T-helper 2 cell (primary cell): ENCODE results near the gene GORAB.

Source experiments
- DNase-seq, 5 experiments: peaks; one replicate each; pipeline versions ENCODE4 v3.0.0 to v3.0.0-alpha.2; 2012 to 2022
- total RNA-seq, 2 donors: gene quantifications; one replicate each; lab custom pipeline; 2026; lab: John Stamatoyannopoulos, UW

The GORAB gene, protein sequence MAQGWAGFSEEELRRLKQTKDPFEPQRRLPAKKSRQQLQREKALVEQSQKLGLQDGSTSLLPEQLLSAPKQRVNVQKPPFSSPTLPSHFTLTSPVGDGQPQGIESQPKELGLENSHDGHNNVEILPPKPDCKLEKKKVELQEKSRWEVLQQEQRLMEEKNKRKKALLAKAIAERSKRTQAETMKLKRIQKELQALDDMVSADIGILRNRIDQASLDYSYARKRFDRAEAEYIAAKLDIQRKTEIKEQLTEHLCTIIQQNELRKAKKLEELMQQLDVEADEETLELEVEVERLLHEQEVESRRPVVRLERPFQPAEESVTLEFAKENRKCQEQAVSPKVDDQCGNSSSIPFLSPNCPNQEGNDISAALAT
- total RNA-seq: 33.3 to 36.8 reads per million in 2 donors

DNA sequence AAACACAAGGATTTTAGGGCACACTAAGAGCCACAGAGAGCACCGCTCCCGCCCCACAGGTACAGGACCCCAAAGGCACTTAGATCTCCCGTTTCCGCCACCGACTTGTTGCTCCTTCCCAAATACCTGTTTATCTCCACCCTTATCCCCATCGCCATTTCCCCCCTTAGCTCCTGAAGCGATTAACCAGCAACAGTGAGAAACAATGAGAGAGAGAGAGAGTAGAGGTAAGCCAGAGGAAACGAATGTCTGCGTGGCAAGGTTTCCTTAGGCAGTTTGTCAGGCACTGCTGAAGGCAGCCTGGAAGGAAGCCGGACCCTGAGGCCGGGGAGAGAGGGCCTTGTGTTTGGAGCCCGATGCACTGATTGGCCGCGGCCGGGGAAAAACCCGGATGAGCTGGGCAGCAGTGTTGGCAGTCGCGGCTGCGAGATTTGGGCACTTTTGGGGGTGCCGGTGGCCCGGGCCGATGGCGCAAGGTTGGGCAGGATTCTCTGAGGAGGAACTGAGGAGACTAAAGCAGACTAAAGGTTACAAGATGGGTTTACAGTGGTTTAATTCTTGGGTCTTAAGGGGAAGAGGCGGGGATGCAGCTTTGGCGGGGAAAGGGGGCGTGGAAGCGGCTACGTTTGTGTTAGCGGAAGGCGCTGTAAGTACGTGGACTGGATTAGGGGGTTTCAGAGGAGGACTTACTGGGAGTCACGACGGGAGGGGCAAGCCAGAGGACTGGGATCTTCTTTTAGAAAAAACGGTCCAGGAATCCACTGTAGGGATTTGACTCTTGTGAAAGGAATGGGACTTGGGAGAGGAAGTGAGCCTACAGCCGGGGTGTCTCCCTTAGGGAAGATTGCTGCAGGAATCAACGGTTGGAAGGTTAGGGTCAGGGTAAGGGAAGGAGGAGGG, at the start of gene GORAB:
GORAB (plus strand) TSS at position 409 of the 900 bp plus-strand sequence; CDS start at position 467, 58 bp downstream.
- DNase-seq: peak; percentile 57 to 95 (median 80)

DNA sequence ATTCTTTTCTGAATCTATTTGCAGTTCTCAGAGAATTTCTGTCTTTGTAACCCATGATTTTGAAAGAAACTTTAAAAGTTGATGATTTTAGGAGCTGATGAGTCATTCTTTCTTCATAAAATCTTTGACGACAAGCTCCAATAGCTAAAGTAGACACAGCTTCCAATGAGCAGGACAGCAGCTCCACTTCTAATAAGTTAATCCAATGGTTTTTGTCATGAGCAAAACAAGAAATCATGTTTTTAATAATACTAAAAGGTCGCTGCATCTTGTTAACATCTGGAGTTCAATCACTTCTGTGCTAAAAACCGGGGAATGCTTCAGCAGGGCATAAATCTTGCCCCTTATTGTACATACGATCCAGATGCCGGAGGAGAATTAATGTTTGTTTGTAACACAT, 48.9 kb upstream of the GORAB start:
- DNase-seq: no peak

DNA sequence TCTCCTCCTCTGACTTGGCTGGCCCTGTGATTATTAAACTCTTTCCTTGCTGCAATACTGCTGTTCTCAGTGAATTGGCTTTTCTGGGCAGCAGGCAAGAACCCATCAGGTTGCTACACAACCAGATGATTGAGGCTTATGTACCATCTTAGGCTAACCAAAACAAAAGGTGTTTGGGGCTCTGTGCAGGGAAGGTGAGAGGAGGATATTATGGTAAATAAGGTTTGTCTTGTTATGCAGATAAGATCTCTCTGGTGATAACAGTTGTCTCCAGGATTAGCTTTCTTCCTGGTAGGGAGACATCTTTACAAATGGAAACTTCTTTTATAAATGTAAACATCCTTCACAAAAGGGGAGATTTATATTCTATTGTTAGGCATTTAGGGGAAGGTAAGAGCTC, 44.5 kb upstream of the GORAB start:
- no peak for DNase-seq

DNA sequence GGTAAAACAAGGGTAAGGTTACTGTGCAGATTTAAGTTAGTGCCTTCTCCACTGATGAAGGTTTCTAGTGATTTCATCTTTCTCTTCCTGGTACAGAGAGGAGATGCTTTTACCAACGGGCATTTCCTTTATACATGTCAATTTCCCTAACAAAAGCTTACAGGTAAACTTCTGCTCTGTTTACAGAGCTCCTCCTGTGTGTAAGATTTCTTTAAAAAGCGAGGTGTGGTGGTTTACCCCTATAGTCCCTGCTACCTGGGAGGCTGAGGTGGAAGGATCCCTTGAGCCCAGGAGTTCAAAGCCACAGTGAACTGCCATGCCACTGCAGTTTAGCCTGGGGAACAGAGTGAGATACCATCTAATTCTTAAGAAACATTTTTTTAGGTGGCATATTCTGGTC, 40.7 kb upstream of the GORAB start:
- no peak for DNase-seq

DNA sequence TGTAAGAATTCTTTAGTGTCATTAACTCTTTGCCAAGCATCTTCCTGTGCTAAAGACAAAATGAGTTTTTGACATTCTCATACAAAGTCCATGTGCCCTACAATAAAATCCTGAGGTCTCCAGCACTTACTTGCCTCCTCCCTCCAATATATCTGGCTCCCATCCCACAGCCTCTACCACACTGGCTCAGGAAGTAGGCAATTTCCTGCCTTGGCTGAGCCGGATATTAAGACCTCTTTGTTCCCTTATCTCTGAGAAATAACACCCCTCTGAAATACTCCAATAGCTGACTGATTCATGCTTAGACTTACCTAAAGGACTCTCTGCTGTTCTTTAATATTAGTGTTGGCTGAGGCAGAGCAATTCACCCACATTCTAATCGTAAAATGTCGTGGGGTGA, 37.6 kb upstream of the GORAB start:
- no peak for DNase-seq

DNA sequence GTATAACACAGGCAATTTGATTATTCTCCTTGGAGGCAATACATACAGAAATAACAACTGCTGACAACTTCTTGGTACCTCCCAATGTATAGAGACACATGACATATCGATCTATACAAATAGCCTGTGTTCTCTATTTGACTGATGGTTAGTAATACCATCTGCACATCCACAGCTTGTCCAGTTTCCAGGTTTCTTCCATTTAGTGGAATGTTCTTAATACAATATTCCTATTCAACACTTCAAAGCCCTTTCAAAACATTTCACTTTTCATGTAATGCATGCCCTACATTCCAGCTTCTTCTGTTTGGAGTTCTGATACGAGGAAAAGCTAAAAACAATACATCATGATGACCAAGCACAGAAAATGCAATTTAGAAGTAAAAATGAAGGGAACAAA, 37.0 kb upstream of the GORAB start:
- DNase-seq: no peak

DNA sequence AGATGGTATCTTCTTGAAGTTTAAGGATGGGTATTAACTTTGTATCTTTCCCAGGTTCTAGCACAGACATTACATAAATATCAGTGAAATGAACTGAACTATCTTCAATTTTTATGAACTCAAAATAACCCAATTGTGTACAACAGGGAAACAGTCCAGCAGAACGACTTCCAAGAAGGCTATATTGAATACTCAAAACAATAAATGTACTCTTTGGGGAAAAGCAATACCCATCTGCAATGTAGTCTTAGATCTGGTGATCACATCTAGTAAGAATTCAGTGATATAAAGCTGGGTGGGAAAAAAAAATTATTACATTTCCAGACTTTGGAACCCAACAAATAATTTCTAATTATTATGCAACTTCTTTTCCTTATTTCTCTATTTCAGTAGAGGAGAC, 33.1 kb upstream of the GORAB start:
- no peak for DNase-seq

DNA sequence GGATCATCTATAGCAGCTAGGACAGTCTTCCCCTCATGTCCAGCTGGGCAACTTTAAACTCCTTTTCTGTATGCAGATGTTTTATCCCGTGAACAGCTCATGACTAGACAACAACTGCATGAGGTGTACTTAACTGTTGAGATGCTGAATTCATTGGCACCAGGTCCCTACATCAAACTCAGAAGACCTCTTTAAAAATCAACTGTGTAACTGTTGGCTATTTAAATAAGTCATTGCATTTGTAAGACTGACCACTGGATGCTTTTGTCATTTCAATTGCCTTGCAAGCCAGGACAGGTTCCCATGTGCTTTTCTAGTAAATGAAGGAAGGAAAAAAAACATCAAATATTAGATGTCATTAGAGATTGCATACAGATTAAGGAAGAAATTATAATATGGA, 28.3 kb upstream of the GORAB start:
- no peak for DNase-seq

DNA sequence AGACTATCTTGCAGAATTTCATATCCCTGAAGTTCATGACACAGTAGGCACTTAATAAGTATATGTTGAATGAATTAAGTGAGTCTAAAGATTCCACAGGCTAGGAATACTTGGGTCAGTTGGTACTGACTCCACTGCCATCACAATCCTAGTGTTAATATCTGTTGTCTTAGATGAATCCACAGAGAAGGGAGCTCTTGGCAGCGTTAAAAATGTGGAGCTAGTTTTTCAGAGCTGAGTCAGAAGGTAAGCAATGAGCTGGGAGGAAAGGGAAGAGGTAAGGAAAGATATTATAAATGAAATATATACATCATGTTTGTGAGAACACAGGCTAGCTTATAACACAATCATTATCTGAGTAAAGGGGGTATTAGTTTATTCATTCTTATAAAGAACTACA, 21.8 kb upstream of the GORAB start:
- no peak for DNase-seq

DNA sequence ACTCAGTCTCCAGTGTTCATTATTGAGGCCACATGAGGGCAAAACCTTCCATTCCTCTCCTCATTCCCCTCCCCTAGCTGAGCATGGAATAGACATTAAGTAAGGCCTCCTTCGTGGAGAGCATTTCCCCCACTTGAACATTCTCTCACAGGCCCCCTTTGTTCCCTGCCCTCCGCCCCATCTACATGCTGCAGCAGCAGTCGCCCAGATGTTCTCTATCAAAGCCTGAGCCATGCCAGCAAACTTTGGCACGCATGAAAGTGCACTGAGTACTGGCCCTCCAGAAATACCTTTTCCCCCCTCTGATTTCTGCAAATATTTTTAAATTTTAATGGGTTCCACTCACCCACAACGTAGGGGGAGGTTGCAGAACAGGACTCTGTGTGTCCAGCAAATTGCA, 20.9 kb upstream of the GORAB start:
- DNase-seq: no peak

DNA sequence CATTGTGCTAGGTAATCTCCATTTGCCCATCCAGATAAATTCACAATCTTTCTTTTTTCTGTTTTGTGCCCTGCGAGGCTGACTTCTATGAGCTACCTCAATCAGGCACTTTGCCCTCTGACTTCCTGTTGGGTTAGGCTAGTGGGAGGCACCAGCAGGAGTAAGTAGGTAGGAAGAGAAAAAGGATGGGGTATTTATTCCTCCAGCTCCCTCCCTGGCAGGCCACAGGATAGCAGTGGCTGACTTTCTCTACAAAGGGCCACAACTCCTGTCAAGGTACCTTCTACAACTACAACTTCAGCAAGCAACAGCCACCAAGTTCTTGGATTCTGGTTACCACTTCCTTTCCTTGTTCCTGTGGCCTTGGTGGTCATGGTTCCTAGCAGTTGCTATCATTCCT, 18.8 kb upstream of the GORAB start:
- DNase-seq: no peak

DNA sequence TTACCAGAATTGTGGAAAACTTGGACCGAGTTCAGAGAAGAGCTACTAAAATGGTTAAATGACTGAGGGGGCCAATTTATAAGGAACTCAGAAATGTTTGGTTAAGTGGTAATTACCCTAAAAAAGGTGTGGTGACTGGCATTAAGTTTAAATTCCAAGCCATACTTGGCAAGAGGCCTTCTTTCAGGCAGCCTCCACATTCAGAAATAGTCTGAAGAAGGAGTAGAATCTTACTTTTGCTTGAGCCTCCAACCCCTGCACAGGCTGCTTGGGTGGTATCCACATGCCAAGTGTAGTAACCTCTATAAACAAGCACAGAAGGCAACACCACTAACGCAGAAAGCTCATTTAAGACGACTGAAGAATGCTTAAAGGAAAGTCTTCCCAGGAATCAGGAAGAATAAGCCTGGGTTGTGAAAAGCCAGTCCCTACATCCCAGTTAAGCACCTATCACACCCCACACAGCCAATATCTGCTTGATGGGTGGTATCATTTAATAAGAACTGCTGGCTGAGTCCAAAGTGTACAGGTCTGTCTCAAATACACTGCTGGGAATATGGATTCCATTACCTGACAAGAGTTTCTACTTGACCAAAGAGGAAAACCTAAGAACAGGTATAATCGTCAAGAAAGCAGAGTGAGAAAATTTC, 13.7 kb upstream of the GORAB start:
- no peak for DNase-seq

DNA sequence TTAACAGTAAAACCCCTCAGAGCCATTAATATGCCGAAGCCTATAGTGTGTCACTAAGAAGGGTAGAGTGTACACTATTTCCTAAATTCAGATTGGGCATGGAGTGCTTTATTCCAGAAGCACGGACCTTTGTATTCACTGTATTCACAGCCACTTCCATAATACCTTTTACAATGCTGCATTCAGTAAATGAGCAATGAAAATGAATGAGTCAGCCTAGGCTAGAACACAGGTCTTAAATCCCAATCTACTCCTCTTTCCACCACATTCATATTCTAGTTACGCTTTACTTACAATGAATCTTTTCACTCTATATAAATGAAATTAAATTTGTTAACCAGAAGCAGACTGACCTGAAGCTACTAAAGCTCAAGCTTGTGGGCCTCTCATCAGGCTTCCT, 13.0 kb upstream of the GORAB start:
- DNase-seq: no peak

DNA sequence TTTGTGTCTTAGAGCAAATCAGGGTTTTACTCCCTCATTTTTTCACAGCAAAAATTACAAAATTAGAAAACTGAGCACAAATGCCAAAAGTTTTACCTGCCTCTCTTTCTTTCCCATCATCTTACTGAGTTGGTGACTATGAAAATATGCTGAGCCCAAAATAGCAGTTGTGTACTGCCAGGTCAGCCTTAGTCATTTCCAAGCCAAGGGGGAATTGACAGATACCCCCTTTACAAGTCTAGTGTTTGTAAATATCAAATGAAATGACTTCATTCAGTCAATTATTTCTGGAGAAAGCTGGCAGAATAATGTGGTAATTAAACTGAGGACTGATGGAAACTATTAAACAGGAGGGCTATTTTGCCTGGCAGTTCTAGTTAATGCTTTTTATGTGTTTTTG, 11.4 kb upstream of the GORAB start:
- DNase-seq: no peak

DNA sequence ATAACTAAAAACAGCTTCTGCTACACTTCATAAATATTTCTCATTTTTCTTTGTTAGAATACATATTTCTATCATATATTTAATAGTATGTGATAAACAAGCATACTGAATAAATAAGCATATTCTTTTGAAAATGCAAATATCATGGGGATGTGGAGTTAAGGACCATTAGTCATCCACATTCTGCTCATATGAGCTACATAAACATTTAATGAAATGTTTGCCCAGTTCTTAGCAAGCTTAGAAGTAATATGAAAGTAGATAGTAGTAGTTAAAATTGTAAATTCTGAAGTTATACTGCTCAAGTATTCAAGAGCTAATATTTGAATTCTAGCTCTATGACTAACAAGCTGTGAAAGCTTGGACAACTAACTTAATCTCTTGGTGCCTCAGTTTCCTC, 10.1 kb upstream of the GORAB start:
- DNase-seq: no peak

DNA sequence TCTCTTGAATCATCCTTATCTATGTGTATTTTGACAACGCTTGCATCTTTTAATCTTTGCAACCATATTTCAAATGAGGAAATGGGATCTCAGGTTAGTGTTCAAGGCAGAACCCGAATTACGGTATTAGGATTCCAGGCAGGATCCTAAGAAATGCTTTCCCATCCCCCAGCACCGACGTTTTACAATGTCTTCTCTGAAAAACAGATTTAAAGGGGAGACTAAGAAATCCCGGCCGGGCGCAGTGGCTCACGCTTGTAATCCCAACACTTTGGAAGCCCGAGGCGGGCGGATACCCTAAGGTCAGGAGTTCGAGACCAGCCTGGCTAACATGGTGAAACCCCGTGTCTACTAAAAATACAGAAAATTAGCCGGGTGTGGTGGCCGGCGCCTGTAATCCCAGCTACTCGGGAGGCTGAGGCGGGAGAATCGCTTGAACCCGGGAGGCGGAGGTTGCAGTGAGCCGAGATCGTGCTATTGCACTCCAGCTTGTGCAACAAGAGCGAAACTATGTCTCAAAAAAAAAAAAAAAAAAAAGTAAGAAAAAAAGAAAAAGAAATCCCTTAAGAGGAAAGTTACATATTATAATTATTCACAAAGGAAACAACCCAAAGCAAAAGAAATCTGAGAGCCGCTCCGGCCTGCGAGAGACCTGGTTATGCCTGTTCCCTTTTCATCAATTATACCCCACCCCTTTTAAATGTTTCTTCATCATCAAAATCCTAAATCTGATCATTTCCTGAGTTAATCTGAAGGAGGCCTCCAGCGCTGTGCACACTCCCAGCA, 801 bp upstream of the GORAB start:
- DNase-seq: no peak

DNA sequence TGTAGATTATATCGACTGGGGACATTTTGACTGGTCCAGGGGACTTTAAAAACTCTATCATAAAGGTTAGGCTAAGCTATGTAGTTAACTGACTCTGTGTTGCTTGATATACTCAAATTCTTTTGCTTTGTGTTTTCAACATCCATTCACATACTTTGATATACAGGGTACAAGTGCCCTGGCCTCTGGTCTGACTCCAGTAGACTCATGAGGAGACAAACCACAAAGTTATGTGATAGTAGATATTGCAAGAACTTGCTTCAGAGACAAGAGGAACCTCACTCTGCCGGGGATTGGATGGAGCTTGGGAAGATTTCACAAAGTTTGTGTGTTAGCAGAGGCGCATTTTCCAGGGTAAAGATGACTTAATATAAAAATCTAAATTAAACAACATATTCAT, 1.3 kb downstream of the GORAB start:
- no peak for DNase-seq

DNA sequence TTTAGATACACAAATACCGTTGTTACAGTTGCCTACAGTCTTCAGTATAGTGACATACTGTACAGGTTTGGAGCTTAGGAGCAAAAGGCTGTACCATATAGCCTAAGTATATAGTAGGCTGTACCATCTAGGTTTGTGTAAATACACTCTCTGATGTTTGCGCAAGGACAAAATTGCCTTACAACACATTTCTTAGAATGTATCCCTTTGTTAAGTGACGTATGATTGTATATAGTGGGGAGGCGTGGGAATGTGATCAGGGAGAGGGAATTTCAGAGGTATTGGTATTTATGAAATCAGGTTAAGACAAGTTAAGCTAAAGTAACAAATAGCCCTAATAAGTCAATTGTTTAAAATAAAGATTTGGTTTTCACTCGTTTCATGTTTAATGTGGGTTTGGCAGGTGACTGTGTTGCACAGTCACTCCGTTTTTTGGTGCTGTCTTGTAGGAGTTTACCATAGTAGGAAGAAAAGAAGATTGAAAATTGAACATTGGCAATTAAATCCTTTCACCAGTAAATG, 2.7 kb downstream of the GORAB start:
- no peak for DNase-seq

DNA sequence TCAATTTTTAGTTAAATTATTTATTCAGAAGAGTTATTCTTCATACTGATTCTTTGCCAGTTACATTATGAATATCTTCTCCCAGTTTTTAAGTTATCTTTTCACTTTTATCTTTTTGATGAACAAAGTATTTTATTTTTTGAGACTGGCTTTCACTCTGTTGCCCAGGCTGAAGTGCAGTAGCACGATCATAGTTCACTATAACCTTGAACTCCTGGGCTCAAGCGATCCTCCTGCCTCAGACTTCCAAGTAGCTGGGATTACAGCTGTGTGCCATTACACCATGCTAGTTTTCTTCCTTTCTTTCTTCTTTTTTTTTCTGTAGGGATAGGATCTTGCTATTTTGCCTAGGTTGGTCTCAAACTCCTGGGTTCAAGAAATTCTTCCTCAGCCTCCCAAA, 3.5 kb downstream of the GORAB start:
- DNase-seq: no peak

DNA sequence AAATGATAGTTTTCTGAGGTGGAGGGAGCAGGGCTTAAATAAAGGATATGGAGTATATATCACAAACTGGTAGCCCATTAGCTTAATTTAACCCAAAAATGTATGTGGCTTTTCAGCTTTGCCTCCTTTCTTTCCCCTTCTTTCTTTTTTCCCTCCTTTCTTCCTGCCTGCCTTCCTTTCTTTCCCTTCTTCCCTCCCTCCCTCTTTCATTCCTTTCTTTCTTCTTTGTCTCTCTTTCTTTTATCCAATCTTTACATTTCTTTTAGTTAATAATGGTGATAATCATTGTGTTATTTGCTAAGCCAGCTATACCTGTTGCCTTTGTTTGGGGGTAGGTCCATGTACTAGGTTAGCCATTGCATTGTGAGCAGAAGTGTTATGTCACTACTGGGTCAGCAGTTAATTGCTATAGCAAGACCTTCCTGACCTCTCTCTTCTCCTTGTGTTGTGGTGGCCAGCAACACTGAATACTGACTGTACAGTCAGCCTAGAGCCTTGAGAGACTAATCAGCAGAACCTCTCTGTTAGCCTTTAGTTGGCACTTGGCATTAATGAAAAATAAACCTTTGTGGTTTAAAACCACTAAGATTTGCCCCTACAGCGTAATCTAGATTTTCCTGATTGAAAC, 5.1 kb downstream of the GORAB start:
- no peak for DNase-seq

DNA sequence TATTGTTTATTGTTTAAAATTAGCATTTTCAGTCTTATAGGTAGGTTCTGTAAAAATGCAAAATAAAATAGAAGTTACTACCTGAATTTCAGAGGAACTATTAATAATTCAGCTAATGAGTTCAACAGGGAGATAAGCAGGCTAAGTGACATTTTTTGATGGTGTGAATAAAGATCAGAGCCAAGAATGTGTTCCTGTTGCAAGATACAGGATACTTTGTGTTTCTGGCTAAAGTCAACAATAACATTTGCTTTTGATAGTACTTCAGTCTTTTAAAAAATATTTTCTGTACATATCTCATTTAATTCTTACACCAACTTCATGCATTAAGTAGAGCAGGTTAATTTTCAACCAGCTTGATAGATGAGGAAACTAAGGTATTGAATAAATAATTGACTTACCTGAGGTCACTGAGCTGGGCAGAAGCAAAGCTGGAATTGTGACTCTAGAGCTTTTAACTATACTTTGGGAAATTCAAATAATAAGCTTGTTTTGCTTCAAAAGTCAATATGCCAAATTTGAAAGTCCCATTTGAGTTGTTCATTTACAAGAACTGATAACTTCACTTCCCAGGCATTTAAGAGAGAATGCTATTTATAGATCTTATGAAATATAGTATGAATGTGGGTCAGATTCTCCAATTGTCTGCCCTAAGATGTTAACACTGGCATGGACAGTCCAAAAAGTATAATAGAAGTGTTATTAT, 6.0 kb downstream of the GORAB start:
- no peak for DNase-seq
